ENCODE measurements around the gene GGNBP2. TPM values are rescaled to one million over a fixed set of nuclear protein-coding genes. Genes with fewer than 3 reads are reported as not detected.
A peak's percentile ranks its signal among the peaks of the same experiment; 100 is the strongest.

Gene GGNBP2
- total and polyA plus RNA-seq, 3 experiments from 2014 or later = 63.3 to 67.0 (median 65.1) TPM

DNA sequence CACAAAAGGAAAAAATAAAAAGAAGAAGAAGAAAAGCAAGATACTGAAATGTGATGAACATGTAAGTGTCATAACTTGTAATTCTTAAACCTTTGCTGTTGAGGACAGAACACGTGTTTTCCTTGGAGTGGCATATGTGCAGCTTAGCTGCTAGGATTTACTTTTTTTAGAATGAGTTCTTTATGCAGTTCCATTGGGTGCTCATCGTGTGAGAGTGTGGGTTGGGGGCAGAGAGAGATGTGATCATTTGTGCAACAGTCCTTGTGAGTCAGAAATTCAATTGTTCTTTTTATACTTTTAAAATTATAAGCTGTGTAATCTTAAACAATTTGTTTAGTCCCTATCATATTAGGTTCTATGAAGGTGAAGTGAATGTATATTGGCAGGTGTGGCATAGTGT lies 41.4 kb downstream of the GGNBP2 start:
- Histone ChIP-seq H3K9me3 (ENCODE audit: low read length) (no peaks in the 10 kb centered on the region), H3K27me3 (ENCODE audit: insufficient read depth, low read length, poor library complexity, severe bottlenecking) (no peaks in the 10 kb centered on the region), H3K36me3 (ENCODE audit: insufficient read depth, low read length) (peaks cover 30% of the 10 kb centered on the region), H3K4me1 (ENCODE audit: insufficient read depth, low read length) (no peaks in the 10 kb centered on the region), H3K27ac (ENCODE audit: low read depth, low read length) (no peak overlapping the region), H3K4me3 (ENCODE audit: low read length) (no peak overlapping the region)
- peak overlapping the region in 2 of 8 donors; percentile 37 to 73 for H3K27ac Mint-ChIP-seq
- H3K4me1 Mint-ChIP-seq = peaks cover 1 to 23% (median 22%) of the 10 kb centered on the region in 3 donors
- ChIA-PET POLR2A (no interaction called here), CTCF (no interaction called here)
- no peaks in the 10 kb centered on the region for H3K9me3 Mint-ChIP-seq
- H3K36me3 Mint-ChIP-seq = peaks cover 7 to 73% (median 17%) of the 10 kb centered on the region in 3 donors
- no peak overlapping the region for H3K4me3 Mint-ChIP-seq
- H3K27me3 Mint-ChIP-seq = no peaks in the 10 kb centered on the region
- DNase-seq = no peak

GRCh38 chr17:36590082-36590481 lies 45.4 kb downstream of the GGNBP2 start:
- CTCF ChIA-PET = no interaction called here
- peaks cover 10% of the 10 kb centered on the region for H3K4me1 ChIP-seq (ENCODE audit: insufficient read depth, low read length)
- no peaks in the 10 kb centered on the region for H3K9me3 ChIP-seq (ENCODE audit: low read length)
- H3K4me1 Mint-ChIP-seq = peaks cover 15 to 33% (median 32%) of the 10 kb centered on the region in 3 donors
- H3K36me3 Mint-ChIP-seq = peaks cover 7 to 44% (median 14%) of the 10 kb centered on the region in 3 donors
- H3K4me3 Mint-ChIP-seq = peak overlapping the region in 3 of 7 donors; percentile 62 to 75 (median 72)
- peaks cover 19% of the 10 kb centered on the region for H3K36me3 ChIP-seq (ENCODE audit: insufficient read depth, low read length)
- no peaks in the 10 kb centered on the region for H3K27me3 Mint-ChIP-seq
- H3K27me3 ChIP-seq (ENCODE audit: insufficient read depth, low read length, poor library complexity, severe bottlenecking) = no peaks in the 10 kb centered on the region
- POLR2A ChIA-PET = no interaction called here
- no peaks in the 10 kb centered on the region for H3K9me3 Mint-ChIP-seq
- no peak overlapping the region for H3K27ac ChIP-seq (ENCODE audit: low read depth, low read length)
- H3K27ac Mint-ChIP-seq = peak overlapping the region in 4 of 8 donors; percentile 61 to 88 (median 76)
- H3K4me3 ChIP-seq (ENCODE audit: low read length) = no peak overlapping the region
- DNase-seq = no peak

DNA sequence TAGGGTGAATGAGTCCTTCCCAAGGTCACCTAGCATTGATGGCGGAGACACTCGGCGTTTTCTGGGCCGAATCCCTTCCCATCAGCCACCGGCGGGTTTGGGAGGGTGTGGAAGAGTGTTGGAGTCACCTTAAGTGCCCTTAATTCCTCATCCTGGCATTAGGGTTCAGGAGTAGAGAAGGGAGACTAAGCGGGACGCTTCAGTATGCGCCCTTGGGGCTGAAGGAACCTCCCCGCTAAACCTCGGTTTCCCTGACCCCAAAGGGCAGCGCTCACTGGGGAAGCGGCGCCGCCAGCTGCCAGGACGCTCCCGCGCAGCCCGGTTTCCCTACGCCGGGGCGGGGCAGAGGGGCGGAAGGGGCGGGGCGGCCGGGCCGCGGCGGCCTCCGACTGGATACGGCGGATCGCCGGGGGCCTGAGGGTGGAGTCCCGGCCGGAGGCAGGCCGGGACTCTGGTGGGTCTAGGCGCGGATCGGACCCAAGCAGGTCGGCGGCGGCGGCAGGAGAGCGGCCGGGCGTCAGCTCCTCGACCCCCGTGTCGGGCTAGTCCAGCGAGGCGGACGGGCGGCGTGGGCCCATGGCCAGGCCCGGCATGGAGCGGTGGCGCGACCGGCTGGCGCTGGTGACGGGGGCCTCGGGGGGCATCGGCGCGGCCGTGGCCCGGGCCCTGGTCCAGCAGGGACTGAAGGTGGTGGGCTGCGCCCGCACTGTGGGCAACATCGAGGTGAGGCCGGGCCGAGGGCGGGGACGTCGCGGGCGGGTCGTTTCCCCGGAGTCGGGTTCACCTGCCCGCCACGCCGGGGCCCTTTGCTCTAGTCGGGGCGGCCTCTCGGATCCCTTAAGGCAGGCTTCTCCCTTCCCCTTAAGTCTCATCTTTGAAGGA lies 47.0 kb downstream of the GGNBP2 start, which contains the start of gene DHRS11:
Gene DHRS11, plus strand, starts transcription at position 446 of the 882 bp plus-strand sequence. Its CDS starts 131 bp downstream, at position 577.
- Mint-ChIP-seq H3K4me1 (peaks cover 15 to 33% (median 32%) of the 10 kb centered on the region in 3 donors), H3K9me3 (no peaks in the 10 kb centered on the region), H3K36me3 (peaks cover 0 to 30% (median 6%) of the 10 kb centered on the region in 3 donors), H3K27me3 (no peaks in the 10 kb centered on the region), H3K27ac (peak within 1 kb of the TSS; percentile 43 to 92 (median 76)), H3K4me3 (peak within 1 kb of the TSS; percentile 70 to 87 (median 75))
- H3K36me3 ChIP-seq (ENCODE audit: insufficient read depth, low read length) = peaks cover 7% of the 10 kb centered on the region
- ChIA-PET CTCF (interaction anchor here (2.8 kb wide), 1 partner anchor 10 kb away, joined by 22 read pairs; the partner anchor contains the start of gene MRM1), POLR2A (interaction anchor here (0.7 to 1.4 kb wide), 3 partner anchors 10 to 1073 kb away, joined by 4 to 7 read pairs (median 4); partner anchors contain the start of gene MRM1)
- peaks cover 10% of the 10 kb centered on the region for H3K4me1 ChIP-seq (ENCODE audit: insufficient read depth, low read length)
- peak within 1 kb of the TSS; percentile 42 for H3K4me3 ChIP-seq (ENCODE audit: low read length)
- H3K27me3 ChIP-seq (ENCODE audit: insufficient read depth, low read length, poor library complexity, severe bottlenecking) = no peaks in the 10 kb centered on the region
- peak; percentile 60 to 80 (median 72) for DNase-seq
- peak within 1 kb of the TSS; percentile 28 for H3K27ac ChIP-seq (ENCODE audit: low read depth, low read length)
- no peaks in the 10 kb centered on the region for H3K9me3 ChIP-seq (ENCODE audit: low read length)

- CTCF ChIA-PET = interaction anchor here (2.8 kb wide), 1 partner anchor 10 kb away, joined by 22 read pairs; the partner anchor contains the start of gene MRM1
- Mint-ChIP-seq H3K36me3 (peaks cover 0 to 24% (median 6%) of the 10 kb centered on the region in 3 donors), H3K4me1 (peaks cover 15 to 33% (median 32%) of the 10 kb centered on the region in 3 donors), H3K27ac (peak overlapping the region in 3 of 8 donors; percentile 28 to 55 (median 47)), H3K4me3 (peak overlapping the region; percentile 64 to 87 (median 70)), H3K9me3 (no peaks in the 10 kb centered on the region), H3K27me3 (no peaks in the 10 kb centered on the region)
- peaks cover 10% of the 10 kb centered on the region for H3K4me1 ChIP-seq (ENCODE audit: insufficient read depth, low read length)
- no peaks in the 10 kb centered on the region for H3K27me3 ChIP-seq (ENCODE audit: insufficient read depth, low read length, poor library complexity, severe bottlenecking)
- no peaks in the 10 kb centered on the region for H3K9me3 ChIP-seq (ENCODE audit: low read length)
- no peak for DNase-seq
- peaks cover under 1% of the 10 kb centered on the region for H3K36me3 ChIP-seq (ENCODE audit: insufficient read depth, low read length)
- POLR2A ChIA-PET = interaction anchor here (1.4 kb wide), 1 partner anchor 9 kb away, joined by 7 read pairs; the partner anchor contains the start of gene MRM1
- H3K4me3 ChIP-seq (ENCODE audit: low read length) = peak overlapping the region; percentile 42
- peak overlapping the region; percentile 28 for H3K27ac ChIP-seq (ENCODE audit: low read depth, low read length)
Measured at GRCh38 chr17:36592316-36592715, 47.6 kb downstream of the GGNBP2 start.

DNA sequence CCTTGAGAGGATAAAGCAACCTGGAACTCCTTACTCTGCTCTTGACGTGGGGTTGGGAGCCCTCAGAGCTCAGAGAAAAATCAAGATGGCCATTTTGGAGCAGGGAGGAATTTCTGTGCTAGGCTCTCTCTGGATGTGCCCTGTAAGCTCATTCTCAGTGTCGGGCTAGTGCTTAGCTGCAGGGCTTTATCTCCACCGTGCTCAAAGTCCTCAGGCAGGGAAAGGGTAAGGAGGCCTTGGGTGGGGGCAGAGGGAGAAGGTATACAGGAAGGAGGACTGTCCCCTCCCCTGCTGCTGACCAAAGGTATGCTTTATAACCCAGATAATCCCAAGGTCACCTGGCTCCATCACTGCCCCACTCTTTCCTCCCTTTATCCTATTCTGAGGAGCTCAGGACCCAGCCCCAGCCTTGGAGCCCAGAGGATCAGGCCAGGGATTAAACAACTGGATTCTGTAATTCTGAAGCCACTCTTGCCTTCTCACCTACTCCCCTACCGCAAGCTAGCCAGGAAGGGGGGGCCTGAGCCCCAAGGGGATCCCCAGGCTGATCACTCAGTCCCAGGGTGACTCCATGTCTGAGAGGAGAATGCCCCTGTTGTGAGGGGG lies 48.1 kb downstream of the GGNBP2 start:
- POLR2A ChIA-PET = interaction anchor here (1.1 to 1.4 kb wide), 2 partner anchors 9 to 107 kb away, joined by 3 to 7 read pairs; partner anchors contain the start of genes MRM1 and ZNHIT3
- H3K4me1 Mint-ChIP-seq = peaks cover 15 to 33% (median 32%) of the 10 kb centered on the region in 3 donors
- peak overlapping the region in 4 of 8 donors; percentile 2 to 55 (median 38) for H3K27ac Mint-ChIP-seq
- DNase-seq = no peak
- no peaks in the 10 kb centered on the region for H3K9me3 Mint-ChIP-seq
- Histone ChIP-seq H3K4me1 (ENCODE audit: insufficient read depth, low read length) (peaks cover 10% of the 10 kb centered on the region), H3K27ac (ENCODE audit: low read depth, low read length) (no peak overlapping the region), H3K27me3 (ENCODE audit: insufficient read depth, low read length, poor library complexity, severe bottlenecking) (no peaks in the 10 kb centered on the region), H3K36me3 (ENCODE audit: insufficient read depth, low read length) (no peaks in the 10 kb centered on the region), H3K9me3 (ENCODE audit: low read length) (no peaks in the 10 kb centered on the region), H3K4me3 (ENCODE audit: low read length) (peak overlapping the region; percentile 42)
- H3K4me3 Mint-ChIP-seq = peak overlapping the region; percentile 64 to 87 (median 70)
- no peaks in the 10 kb centered on the region for H3K27me3 Mint-ChIP-seq
- CTCF ChIA-PET = interaction anchor here (1.1 to 2.8 kb wide), 2 partner anchors 9 to 33 kb away, joined by 3 to 22 read pairs; partner anchors contain the start of gene MRM1
- peaks cover 0 to 19% (median 6%) of the 10 kb centered on the region in 3 donors for H3K36me3 Mint-ChIP-seq

GRCh38 chr17:36593656-36594316 lies 49.1 kb downstream of the GGNBP2 start:
- H3K4me1 Mint-ChIP-seq = peaks cover 15 to 33% (median 32%) of the 10 kb centered on the region in 3 donors
- peak overlapping the region in 3 of 8 donors; percentile 33 to 86 (median 41) for H3K27ac Mint-ChIP-seq
- no peaks in the 10 kb centered on the region for H3K27me3 Mint-ChIP-seq
- CTCF ChIA-PET = interaction anchor here (1.0 to 2.8 kb wide), 3 partner anchors 8 to 108 kb away, joined by 3 to 22 read pairs (median 3); partner anchors contain the start of gene MRM1
- peaks cover 0 to 14% (median 4%) of the 10 kb centered on the region in 3 donors for H3K36me3 Mint-ChIP-seq
- Histone ChIP-seq H3K4me3 (ENCODE audit: low read length) (no peak overlapping the region), H3K27me3 (ENCODE audit: insufficient read depth, low read length, poor library complexity, severe bottlenecking) (no peaks in the 10 kb centered on the region), H3K9me3 (ENCODE audit: low read length) (no peaks in the 10 kb centered on the region), H3K4me1 (ENCODE audit: insufficient read depth, low read length) (peaks cover 10% of the 10 kb centered on the region), H3K27ac (ENCODE audit: low read depth, low read length) (no peak overlapping the region), H3K36me3 (ENCODE audit: insufficient read depth, low read length) (no peaks in the 10 kb centered on the region)
- POLR2A ChIA-PET = interaction anchor here (1.1 to 1.4 kb wide), 2 partner anchors 8 to 108 kb away, joined by 3 to 7 read pairs; partner anchors contain the start of genes MRM1 and ZNHIT3
- peak overlapping the region in 4 of 7 donors; percentile 2 to 72 (median 27) for H3K4me3 Mint-ChIP-seq
- no peaks in the 10 kb centered on the region for H3K9me3 Mint-ChIP-seq
- no peak for DNase-seq
